Liver (tissue), 3 donors: ENCODE data around the gene MIPEP.

Experiments used
- HNF4A ChIP-seq, 2 donors: conservative IDR thresholded peaks; 2 replicates each; pipeline ENCODE4 v1.6.1; 2016; ENCODE audit warnings: antibody characterized with exemption in 2 of 2, mild to moderate bottlenecking in 2 of 2
- HNF4G ChIP-seq: IDR thresholded peaks from 2 replicates; pipeline ENCODE4 v1.6.1; 2016; ENCODE audit warnings: antibody characterized with exemption
- JUND ChIP-seq, 2 donors: IDR thresholded peaks; 2 replicates each; pipeline ENCODE4 v1.6.1; 2016; ENCODE audit warnings: antibody characterized with exemption in 2 of 2
- RAD21 ChIP-seq, 2 donors: IDR thresholded peaks; 2 replicates each; pipeline ENCODE4 v1.6.1; 2016; ENCODE audit warnings: antibody characterized with exemption in 2 of 2, mild to moderate bottlenecking in 2 of 2
- RXRA ChIP-seq, 2 donors: IDR thresholded peaks; 2 replicates each; pipeline ENCODE4 v1.6.1; 2017 to 2018; ENCODE audit warnings: antibody characterized with exemption in 2 of 2, mild to moderate bottlenecking in 1 of 2
- SP1 ChIP-seq: IDR thresholded peaks from 2 replicates; pipeline ENCODE4 v1.6.1; 2018; ENCODE audit warnings: antibody characterized with exemption, mild to moderate bottlenecking
- TAF1 ChIP-seq: conservative IDR thresholded peaks from 2 replicates; pipeline ENCODE4 v1.6.1; 2016; ENCODE audit warnings: antibody characterized with exemption, mild to moderate bottlenecking
- TF ChIP-seq, protein P1 (sequence below): fragments of 150-350 bp; IDR thresholded peaks from 2 replicates; pipeline ENCODE4 v1.5.1; 2017; ENCODE audit warnings: improper control_type of control experiment, low read depth, low read length; ENCODE audit not compliant: missing input control
- TF ChIP-seq, protein P2 (sequence below): IDR thresholded peaks from 2 replicates; pipeline ENCODE4 v1.6.1; 2016; ENCODE audit warnings: antibody characterized with exemption, mild to moderate bottlenecking
- TF ChIP-seq, protein P3 (sequence below): IDR thresholded peaks from 2 replicates; pipeline ENCODE4 v1.6.1; 2016; ENCODE audit warnings: antibody characterized with exemption
- TF ChIP-seq, protein P4 (sequence below): IDR thresholded peaks from 2 replicates; pipeline ENCODE4 v1.6.1; 2016; ENCODE audit warnings: antibody characterized with exemption
- donor health status: healthy.
- donor health status: healthy.

DNA sequence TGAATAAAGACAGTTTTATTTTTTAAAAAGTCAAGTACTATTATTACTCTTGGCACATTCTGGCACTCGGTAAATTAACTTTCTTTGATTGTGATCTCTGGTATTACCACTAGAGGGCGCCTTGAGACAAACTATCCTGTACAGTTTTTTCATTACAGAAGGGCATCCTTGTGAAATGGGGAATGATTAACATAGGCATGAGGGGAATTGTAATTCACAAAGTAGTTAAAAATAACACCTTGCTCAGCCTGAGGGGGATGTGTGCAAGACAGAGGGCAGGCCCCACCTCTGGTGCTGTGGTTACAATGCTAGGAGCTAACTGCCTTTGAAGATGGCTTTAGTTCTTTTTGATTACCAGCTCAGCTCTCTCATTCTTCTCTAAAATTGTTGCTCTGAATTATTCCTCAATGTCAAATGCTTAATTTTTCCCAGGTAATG, 32.3 kb upstream of the MIPEP start:
- no peak for TF ChIP-seq HNF4G
- TF ChIP-seq, protein P1, sequence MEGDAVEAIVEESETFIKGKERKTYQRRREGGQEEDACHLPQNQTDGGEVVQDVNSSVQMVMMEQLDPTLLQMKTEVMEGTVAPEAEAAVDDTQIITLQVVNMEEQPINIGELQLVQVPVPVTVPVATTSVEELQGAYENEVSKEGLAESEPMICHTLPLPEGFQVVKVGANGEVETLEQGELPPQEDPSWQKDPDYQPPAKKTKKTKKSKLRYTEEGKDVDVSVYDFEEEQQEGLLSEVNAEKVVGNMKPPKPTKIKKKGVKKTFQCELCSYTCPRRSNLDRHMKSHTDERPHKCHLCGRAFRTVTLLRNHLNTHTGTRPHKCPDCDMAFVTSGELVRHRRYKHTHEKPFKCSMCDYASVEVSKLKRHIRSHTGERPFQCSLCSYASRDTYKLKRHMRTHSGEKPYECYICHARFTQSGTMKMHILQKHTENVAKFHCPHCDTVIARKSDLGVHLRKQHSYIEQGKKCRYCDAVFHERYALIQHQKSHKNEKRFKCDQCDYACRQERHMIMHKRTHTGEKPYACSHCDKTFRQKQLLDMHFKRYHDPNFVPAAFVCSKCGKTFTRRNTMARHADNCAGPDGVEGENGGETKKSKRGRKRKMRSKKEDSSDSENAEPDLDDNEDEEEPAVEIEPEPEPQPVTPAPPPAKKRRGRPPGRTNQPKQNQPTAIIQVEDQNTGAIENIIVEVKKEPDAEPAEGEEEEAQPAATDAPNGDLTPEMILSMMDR: peak; percentile 68
- TF ChIP-seq SP1: no peak
- TF ChIP-seq, protein P2, sequence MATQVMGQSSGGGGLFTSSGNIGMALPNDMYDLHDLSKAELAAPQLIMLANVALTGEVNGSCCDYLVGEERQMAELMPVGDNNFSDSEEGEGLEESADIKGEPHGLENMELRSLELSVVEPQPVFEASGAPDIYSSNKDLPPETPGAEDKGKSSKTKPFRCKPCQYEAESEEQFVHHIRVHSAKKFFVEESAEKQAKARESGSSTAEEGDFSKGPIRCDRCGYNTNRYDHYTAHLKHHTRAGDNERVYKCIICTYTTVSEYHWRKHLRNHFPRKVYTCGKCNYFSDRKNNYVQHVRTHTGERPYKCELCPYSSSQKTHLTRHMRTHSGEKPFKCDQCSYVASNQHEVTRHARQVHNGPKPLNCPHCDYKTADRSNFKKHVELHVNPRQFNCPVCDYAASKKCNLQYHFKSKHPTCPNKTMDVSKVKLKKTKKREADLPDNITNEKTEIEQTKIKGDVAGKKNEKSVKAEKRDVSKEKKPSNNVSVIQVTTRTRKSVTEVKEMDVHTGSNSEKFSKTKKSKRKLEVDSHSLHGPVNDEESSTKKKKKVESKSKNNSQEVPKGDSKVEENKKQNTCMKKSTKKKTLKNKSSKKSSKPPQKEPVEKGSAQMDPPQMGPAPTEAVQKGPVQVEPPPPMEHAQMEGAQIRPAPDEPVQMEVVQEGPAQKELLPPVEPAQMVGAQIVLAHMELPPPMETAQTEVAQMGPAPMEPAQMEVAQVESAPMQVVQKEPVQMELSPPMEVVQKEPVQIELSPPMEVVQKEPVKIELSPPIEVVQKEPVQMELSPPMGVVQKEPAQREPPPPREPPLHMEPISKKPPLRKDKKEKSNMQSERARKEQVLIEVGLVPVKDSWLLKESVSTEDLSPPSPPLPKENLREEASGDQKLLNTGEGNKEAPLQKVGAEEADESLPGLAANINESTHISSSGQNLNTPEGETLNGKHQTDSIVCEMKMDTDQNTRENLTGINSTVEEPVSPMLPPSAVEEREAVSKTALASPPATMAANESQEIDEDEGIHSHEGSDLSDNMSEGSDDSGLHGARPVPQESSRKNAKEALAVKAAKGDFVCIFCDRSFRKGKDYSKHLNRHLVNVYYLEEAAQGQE: no peak
- no peak for TF ChIP-seq HNF4A (conservative IDR thresholded peaks at IDR 0.05)
- no peak for TF ChIP-seq TAF1
- TF ChIP-seq, protein P3, sequence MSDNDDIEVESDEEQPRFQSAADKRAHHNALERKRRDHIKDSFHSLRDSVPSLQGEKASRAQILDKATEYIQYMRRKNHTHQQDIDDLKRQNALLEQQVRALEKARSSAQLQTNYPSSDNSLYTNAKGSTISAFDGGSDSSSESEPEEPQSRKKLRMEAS: no peak
- peak; percentile 84 to 88 for TF ChIP-seq RAD21 (IDR thresholded peaks at IDR 0.05)
- TF ChIP-seq RXRA (IDR thresholded peaks at IDR 0.05): no peak
- TF ChIP-seq, protein P4, sequence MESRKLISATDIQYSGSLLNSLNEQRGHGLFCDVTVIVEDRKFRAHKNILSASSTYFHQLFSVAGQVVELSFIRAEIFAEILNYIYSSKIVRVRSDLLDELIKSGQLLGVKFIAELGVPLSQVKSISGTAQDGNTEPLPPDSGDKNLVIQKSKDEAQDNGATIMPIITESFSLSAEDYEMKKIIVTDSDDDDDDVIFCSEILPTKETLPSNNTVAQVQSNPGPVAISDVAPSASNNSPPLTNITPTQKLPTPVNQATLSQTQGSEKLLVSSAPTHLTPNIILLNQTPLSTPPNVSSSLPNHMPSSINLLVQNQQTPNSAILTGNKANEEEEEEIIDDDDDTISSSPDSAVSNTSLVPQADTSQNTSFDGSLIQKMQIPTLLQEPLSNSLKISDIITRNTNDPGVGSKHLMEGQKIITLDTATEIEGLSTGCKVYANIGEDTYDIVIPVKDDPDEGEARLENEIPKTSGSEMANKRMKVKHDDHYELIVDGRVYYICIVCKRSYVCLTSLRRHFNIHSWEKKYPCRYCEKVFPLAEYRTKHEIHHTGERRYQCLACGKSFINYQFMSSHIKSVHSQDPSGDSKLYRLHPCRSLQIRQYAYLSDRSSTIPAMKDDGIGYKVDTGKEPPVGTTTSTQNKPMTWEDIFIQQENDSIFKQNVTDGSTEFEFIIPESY: no peak
- TF ChIP-seq JUND (IDR thresholded peaks at IDR 0.05): no peak
